GM15510 (cell line): ENCODE results near the gene DOCK8.

ENCODE experiments used
- POLR2A ChIP-seq: IDR thresholded peaks from 3 replicates; pipeline ENCODE4 v1.6.1; 2011; ENCODE audit warnings: borderline replicate concordance; ENCODE audit not compliant: insufficient read length; ENCODE audit errors: extremely low read depth

The DOCK8 gene

DNA sequence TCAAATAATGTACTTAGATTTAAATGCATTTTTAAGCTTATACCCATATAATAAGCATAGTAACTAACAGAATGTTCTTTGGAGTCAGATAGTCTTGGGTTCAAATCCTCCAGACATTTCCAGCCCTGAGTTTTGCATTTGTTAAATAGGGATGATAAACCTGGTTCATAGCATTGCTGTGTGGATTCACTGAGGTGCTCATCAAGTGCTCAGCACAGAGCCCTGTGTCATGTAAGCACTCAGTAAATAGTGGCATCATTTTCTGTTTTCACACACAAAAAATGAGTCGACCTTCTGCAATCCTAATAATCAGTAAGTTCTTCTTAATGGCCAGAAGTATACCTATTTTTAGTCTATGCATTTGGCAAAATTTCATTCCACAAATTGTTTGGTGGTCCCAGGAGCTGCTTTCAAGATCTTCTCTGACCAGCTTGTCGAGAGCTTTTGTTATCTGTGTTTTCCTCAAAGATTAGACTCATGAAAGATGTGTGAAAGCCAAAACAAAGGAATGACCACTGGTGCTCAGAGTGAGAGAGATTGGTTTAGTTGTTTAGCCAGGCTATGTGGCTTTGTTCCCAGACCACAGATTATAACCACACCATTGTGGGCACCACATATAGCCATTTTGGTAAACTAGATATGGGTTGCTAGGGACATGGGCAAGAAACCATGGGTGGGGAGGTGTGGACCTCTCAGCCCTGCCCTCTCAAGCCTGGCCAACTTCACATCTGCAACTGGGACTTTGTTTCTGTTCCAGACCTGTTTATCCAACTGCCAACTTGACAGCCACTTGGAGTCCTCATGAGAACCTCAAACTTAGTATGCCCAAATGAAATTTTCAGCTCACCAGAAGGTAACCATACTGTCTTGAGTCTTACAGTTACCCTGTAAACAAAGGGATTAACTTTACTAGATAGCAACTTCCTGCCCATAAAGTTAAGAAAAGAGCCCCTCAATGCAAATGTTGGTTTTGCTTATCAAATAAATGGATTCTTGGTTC lies 45.0 kb downstream of the DOCK8 start:
- no peak for TF ChIP-seq POLR2A

DNA sequence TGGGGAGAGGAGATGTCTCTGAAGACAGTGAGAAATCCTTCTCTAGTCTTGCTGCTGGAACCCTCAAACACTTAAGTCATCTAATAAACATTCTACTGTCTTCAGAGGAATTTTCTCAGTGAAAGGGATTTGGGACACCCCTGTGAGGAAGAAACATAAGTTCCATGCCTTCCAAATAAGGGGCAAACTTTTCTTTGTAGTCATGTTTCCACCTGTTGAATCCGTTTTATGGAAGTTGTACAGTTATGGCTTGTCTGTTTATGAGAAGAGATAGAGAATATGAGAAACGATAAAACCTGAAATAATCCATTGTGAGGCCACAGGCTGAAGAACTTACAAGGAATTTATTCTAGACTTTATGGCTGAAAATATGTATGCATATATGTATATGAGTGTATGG lies 49.6 kb downstream of the DOCK8 start:
- no peak for TF ChIP-seq POLR2A

DNA sequence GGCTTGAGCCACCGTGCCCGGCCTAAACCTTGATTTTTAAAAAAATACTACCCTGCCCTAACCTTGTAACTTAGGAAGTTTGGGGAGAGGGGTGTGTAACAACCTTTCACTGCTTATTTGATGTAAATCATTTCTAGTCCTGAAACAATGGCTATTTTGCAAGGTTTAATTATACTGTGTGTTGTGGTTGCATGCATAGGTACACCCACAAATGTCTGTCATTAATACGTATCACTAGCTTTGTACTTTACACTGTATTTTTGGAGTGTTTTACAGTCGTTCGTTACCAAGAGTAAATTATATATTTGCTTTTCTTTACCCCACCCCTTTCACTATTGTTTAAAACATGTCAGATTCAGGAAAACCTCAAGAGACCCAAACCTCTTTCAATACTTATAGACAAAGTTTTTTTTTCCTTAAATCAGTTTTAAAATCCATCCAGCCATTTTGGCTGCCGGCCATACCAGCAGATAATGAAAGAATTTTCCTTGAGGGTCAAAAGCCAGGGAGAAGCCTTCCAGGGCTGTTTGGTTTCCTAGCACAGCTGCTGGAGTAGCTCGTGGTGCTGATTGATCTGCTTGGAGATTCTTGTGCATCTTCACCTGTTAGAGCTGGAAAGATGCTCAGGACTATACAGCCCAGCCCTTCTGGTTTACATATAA lies 50.7 kb downstream of the DOCK8 start:
- TF ChIP-seq POLR2A, result no peak

DNA sequence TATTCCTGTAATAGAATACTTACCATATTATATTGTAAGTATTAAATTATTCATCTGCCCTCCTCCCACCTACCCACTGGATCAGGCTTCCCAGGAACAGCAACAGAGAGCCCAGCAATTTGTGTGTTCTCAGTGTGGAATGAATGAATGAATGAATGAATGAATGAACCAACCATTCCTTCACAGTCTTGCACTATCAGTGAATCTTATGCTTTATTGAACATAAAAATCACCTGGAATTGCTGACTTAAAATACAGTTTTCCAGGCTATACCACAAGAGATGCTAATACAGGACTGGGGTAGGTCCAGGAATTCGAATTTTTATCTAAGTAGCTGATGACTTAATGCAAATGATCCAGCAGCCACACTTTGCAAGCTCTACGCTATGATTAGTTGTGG lies 51.6 kb downstream of the DOCK8 start:
- no peak for TF ChIP-seq POLR2A

DNA sequence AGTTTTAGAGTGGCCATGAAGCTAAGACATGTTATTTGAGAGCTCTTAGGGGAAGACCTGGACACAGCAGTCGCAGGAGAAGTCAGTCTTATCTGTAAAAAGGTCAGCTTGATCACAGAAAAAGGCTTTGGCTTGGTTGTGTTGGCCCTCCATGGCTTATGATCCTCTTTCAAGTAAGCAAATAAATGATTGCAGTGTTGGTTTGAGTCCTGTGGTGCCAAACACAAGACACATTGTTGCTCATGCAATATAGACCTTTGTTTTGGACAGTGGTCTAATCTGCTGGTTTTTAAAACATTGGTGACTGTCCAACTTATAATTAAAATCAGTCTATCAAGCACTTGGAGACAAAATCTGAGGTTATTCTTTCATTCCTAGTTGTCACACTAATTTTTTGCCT lies 54.0 kb downstream of the DOCK8 start:
- TF ChIP-seq POLR2A, result no peak

DNA sequence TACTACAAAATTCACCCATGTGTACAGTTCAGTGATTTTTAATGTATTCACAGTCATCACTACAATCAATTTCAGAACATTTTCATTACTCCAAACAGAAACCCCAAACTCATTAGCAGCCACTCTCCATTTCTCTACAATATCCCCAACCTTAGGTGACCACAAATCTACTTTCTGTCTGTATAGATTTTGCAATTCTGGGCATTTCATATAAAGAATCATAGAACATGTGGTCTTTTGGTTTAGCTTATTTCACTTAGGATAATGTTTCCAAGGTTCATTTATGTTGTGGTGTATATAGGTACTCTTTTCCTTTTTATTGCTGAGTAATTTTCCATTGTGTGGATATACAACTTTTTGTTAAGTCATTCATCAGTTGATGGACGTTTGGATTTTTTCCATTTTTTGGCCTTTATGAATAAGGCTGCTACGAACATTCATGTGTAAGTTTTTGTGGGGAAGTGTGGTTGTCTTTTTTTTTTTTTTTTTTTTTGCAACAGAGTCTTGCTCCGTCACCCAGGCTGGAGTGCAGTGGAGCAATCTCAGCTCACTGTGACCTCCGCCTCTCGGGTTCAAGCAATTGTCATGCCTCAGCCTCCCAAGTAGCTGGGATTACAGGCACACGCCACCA lies 54.5 kb downstream of the DOCK8 start:
- no peak for TF ChIP-seq POLR2A

DNA sequence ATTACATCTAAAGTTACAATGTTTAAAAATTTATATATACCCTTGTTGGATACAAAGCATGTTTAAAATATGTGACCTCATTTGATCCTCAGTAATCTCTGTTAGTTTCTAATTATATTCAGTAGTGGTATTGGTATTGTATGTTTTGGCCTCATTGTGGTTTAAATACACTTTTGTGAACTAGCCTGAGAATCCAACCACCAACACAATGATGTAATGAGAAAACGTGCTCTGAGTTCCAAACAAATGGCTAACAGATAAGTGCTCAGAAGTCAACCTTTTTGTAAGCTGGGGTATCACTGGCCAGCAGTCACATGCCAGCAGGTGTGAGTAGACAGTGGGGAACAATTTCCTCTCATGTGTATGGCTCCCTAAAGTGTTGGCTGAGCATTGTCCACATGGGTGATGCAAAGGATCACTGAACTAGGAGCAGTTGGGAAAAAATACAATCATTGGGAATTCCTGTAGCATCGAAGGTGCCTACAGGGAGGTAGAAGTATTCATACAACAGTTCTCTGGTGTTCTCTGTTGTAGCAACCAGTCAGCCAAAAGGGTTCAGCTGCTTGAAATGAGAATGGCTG lies 56.1 kb downstream of the DOCK8 start:
- no peak for TF ChIP-seq POLR2A

DNA sequence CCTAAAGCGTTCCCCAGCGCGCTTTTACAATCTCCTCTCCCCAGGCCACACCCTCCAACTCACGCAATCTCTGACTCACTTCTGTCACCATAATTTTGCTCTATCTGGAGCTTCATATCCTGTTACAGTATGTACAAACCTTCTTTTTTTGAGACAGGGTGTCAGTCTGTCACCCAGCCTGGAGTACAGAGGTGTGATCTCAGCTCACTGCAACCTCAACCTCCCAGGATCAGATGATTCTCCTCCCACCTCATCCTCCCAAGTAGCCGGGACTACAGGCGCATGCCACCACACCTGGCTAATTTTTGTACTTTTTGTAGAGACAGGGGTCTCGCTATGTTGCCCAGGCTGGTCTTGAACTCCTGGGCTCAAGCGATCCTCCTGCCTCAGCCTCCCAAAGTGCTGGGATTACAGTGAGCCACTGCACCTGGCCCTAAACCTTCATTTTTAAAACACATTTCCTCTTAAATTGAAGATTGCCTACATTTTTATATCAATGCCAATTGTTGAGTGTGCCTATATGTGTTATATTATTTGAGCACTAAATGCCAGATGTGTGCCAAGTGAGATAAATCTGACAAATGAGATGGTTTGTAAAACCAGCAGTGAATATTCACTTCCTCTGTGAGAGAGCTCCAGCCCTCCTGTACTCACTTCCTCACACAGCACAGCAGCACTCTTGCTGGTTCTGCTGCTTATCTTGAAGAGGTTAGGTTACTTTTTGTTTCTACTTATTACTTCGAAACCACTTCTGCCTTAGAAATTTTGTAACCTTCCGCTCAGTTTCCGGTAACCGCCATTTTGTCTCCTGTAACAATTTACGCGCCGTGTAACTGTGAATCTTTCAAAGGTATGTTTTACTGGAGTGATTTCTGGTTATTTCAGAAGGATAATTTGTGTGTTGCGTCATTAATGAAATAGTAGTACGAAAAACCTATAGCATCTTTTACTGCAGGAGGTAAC lies 57.9 kb downstream of the DOCK8 start:
- TF ChIP-seq POLR2A, result peak; percentile 41

DNA sequence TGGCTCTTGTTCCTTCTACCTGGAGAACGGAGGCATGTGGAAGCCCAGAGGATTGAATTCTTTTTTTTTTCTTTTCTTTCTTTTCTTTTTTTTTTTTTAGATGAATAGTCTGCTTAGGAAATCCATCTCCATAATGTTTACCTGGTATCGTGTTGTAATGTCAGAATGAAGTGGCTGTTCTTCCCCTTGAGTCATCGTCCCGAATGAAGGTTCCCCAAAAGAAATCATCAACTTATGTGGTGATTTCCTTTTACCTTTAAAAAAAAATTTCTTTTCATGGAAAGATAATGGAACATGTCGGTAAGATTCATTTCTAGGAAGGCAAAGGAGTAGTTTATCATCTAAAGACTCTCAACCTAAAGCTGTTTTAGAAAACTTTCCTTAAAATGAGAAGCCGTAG lies 59.7 kb downstream of the DOCK8 start:
- TF ChIP-seq POLR2A, result no peak

DNA sequence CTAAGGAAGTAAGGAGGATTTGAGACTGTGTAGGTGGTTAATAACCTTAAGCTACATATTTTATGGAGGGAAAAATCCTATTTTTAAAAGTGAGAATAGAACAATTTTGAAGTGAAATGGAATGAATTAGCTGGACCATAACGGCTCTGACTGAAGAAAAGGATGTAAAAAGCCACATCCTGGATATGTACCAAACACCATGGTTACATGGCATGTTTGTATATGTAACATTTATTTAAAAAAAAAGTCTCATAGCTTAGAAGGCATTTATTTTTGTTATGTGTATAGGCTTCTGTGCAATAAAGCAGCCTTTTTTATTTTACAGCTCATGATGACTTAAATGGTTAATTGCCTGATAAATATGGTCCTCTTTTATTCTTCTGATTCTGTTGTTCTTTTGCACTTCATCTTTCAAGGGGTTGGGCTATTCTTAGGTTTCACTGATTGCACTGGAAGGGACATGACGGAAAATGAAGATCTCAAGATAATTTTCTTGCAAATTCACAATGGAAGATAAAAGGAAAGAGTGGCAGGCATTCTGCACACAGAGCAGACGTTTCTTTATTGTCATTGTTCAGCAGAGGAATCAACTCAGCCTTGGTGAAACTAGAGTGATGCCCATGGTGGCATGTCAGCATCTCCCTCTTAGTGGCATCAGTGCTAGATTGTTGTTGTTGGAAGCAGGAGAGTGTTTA lies 63.1 kb downstream of the DOCK8 start:
- TF ChIP-seq POLR2A, result no peak

DNA sequence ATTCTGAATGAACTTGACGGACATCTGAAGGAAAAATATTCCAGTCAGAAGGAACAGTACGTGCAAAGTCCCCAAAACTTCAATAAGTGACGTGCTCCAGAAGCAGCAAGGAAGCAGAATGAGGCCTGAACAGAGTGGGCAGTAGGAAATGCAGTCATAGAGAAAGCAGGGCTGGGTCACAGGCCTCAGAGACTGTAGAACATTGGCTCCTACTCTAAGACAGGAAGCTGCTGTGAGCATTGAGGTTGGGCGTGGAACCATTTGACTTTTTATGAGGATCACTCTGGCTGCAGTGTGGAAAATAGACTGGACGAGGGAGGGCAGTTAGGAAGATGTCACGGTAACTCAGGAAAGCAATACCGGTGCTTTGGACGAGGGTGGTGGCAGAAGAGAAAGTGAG lies 64.0 kb downstream of the DOCK8 start:
- no peak for TF ChIP-seq POLR2A

DNA sequence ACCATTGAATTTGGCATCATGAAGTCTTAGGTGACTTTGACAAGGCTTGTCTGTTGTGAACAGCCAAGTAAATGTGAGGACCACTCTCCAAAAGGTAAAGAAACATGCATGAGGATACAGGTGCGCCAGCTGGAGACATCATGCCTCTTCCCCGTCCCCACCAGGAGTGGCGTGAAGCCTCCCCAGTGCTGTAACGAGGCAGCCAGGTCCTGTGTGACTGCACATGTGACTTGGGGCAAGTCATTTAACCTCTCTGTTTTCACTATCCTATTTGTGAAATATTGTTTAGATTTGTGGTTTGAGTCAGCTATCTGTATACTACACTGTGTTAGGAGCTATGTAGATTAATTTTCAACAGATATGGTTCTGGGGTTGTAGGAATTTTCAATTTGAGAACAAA lies 65.0 kb downstream of the DOCK8 start:
- no peak for TF ChIP-seq POLR2A
